Endothelial cell of umbilical vein (primary cell): ENCODE results near the gene TM9SF3. TPM values are rescaled to one million over a fixed set of nuclear protein-coding genes. Genes with fewer than 3 reads are reported as not detected.

Experiments used
- BruUV-seq: library from RNA; stranded (reverse); fragments of 400-500 nt; replicated peaks from 2 replicates; lab custom pipeline; 2021; lab: Mats Ljungman, UMichigan
- CTCF ChIA-PET: fragments of 300-600, 350-600 bp; sonication (Branson Sonifier 250); formaldehyde crosslinking; loops from one replicate; lab custom pipeline; 2021; ENCODE audit warnings: antibody characterized with exemption, inconsistent platforms; lab: Charles Lee
- POLR2A ChIA-PET: fragments of 300-600, 350-600 bp; sonication (Branson Sonifier 250); formaldehyde crosslinking; loops from one replicate; lab custom pipeline; 2021; ENCODE audit warnings: antibody characterized with exemption, inconsistent platforms; lab: Charles Lee
- DNase-seq: peaks from one replicate; pipeline ENCODE4 v3.0.0-alpha.2; 2011; ENCODE audit warnings: low read depth, low spot score
- FAIRE-seq: peaks from 2 replicates; lab custom pipeline; 2011; peaks lifted over from hg19 to GRCh38; lab: Jason Lieb, UNC
- H2AFZ ChIP-seq: 2 replicates; pipeline ENCODE4 v1.6.0; 2012; ENCODE audit warnings: low read depth, low read length, control low read depth, inconsistent platforms
- H3K27ac ChIP-seq: 2 replicates; pipeline ENCODE4 v1.5.1; 2011; ENCODE audit warnings: low read depth, mild to moderate bottlenecking, control low read depth, low read length, moderate library complexity; ENCODE audit not compliant: insufficient read depth
- H3K27me3 ChIP-seq, 2 experiments: 2 replicates each; pipeline versions ENCODE4 v1.6.0 to v1.6.1; 2011; ENCODE audit warnings: low read length in 2 of 2, mixed read lengths in 1 of 2; ENCODE audit not compliant: control insufficient read depth in 2 of 2, insufficient read depth in 2 of 2
- H3K36me3 ChIP-seq, 2 experiments: 2 replicates in 1 of 2; 3 replicates in 1 of 2; pipeline ENCODE4 v1.5.1; 2011; ENCODE audit warnings: low read length in 2 of 2, mild to moderate bottlenecking in 1 of 2, moderate library complexity in 1 of 2; ENCODE audit not compliant: control insufficient read depth in 2 of 2, insufficient read depth in 2 of 2; ENCODE audit errors: extremely low read depth in 1 of 2
- H3K4me1 ChIP-seq: 3 replicates; pipeline ENCODE4 v1.5.1; 2011; ENCODE audit warnings: mild to moderate bottlenecking, low read length; ENCODE audit not compliant: control insufficient read depth, insufficient read depth; ENCODE audit errors: extremely low read depth
- H3K4me2 ChIP-seq: 2 replicates; pipeline ENCODE4 v1.6.1; 2011; ENCODE audit warnings: low read length, control low read depth, mixed read lengths; ENCODE audit not compliant: insufficient read depth
- H3K4me3 ChIP-seq, 3 experiments: fragments of 200-600 bp in 1 of 3; sonication (generic), shearing (Covaris generic) in 1 of 3; replicated peaks in 1 of 3; 2 replicates each; pipeline ENCODE4 v1.5.1; 2011 to 2016; ENCODE audit warnings: control low read depth in 3 of 3, low read length in 3 of 3, mild to moderate bottlenecking in 2 of 3, inconsistent platforms in 1 of 3, low read depth in 1 of 3, moderate library complexity in 1 of 3; ENCODE audit not compliant: insufficient read depth in 1 of 3
- H3K79me2 ChIP-seq: 2 replicates; pipeline ENCODE4 v1.6.0; 2012; ENCODE audit warnings: low read length, inconsistent platforms; ENCODE audit not compliant: control insufficient read depth, insufficient read depth
- H3K9ac ChIP-seq: replicated peaks from 2 replicates; pipeline ENCODE3; 2011; ENCODE audit warnings: low read length, control low read depth; ENCODE audit not compliant: insufficient read depth; ENCODE audit errors: extremely low read depth
- H3K9me1 ChIP-seq: replicated peaks from 3 replicates; pipeline ENCODE4 v1.6.0; 2011; ENCODE audit warnings: mild to moderate bottlenecking, low read length; ENCODE audit not compliant: control insufficient read depth, insufficient read depth; ENCODE audit errors: extremely low read depth
- H3K9me3 ChIP-seq: replicated peaks from 2 replicates; pipeline ENCODE4 v1.5.1; 2012; ENCODE audit warnings: low read length, inconsistent platforms; ENCODE audit not compliant: control insufficient read depth, insufficient read depth
- H4K20me1 ChIP-seq: replicated peaks from 2 replicates; pipeline ENCODE3; 2011; ENCODE audit warnings: mild to moderate bottlenecking, low read length; ENCODE audit not compliant: control insufficient read depth, insufficient read depth; ENCODE audit errors: extremely low read depth
- EZH2 ChIP-seq: IDR thresholded peaks from 2 replicates; pipeline ENCODE4 v1.6.1; 2012; ENCODE audit warnings: borderline replicate concordance, low read depth, mild to moderate bottlenecking, moderate library complexity, low read length, inconsistent platforms; ENCODE audit not compliant: severe bottlenecking
- FOS ChIP-seq: IDR thresholded peaks from 2 replicates; pipeline ENCODE4 v1.6.1; 2011; ENCODE audit warnings: mild to moderate bottlenecking, low read length, moderate library complexity, borderline replicate concordance; ENCODE audit not compliant: insufficient read depth
- GATA2 ChIP-seq: IDR thresholded peaks from 2 replicates; pipeline ENCODE4 v1.7.0; 2011; ENCODE audit warnings: low read depth, mild to moderate bottlenecking, moderate library complexity, mixed read lengths, low read length; ENCODE audit not compliant: insufficient read length, insufficient read depth
- JUN ChIP-seq: IDR thresholded peaks from 2 replicates; pipeline ENCODE4 v1.6.1; 2011; ENCODE audit warnings: borderline replicate concordance, low read depth; ENCODE audit not compliant: insufficient read length, insufficient read depth
- MAX ChIP-seq: IDR thresholded peaks from 2 replicates; pipeline ENCODE4 v1.6.1; 2011; ENCODE audit not compliant: insufficient read depth, insufficient read length
- MYC ChIP-seq: IDR thresholded peaks from one replicate; pipeline ENCODE4 v1.6.1; 2011; ENCODE audit warnings: mild to moderate bottlenecking, low read depth, low read length
- POLR2A ChIP-seq: IDR thresholded peaks from 2 replicates; pipeline ENCODE4 v1.6.1; 2012; ENCODE audit warnings: low read depth, mild to moderate bottlenecking, control low read depth, low read length
- POLR2AphosphoS5 ChIP-seq: IDR thresholded peaks from 2 replicates; pipeline ENCODE4 v1.6.1; 2012; ENCODE audit warnings: low read depth, mild to moderate bottlenecking, control low read depth, low read length, moderate library complexity; ENCODE audit not compliant: insufficient read depth
- dilution Hi-C: fragments of 300-500 bp; cut with MboI; formaldehyde crosslinking; loops from one replicate; pipeline ENCODE4 v1.15.0; 2019; ENCODE audit warnings: low sequenced_read_pairs; ENCODE audit not compliant: extremely low pct_ligation_motif_present
- intact Hi-C: fragments of 100-400 bp; cut with micrococcal nuclease; formaldehyde crosslinking; loops from one replicate; pipeline ENCODE4 v1.10.0; 2022
- polyA plus RNA-seq, 4 experiments: library from polyadenylated mRNA; depleted of rRNA in 3 of 4; stranded (reverse) in 3 of 4; unstranded in 1 of 4; fragments of >200 nt; gene quantifications; 2 replicates each; pipeline versions ENCODE4 v1.2.1 to v1.2.3, GENCODE V29; 2011 to 2012; ENCODE audit warnings: missing spikeins in 1 of 4
- total RNA-seq: library from RNA; stranded (reverse); gene quantifications from 2 replicates; pipeline ENCODE4 v1.2.3, GENCODE V29; 2021
- TF ChIP-seq, protein P1 (sequence below), 2 donors: IDR thresholded peaks; 1 replicate in 1 of 2; 2 replicates in 1 of 2; pipeline ENCODE4 v1.5.1; 2011; ENCODE audit warnings: low read length in 2 of 2, mild to moderate bottlenecking in 2 of 2, moderate library complexity in 2 of 2, control low read depth in 1 of 2, inconsistent platforms in 1 of 2, low read depth in 1 of 2; ENCODE audit not compliant: insufficient read depth in 1 of 2; ENCODE audit errors: extremely low read depth in 1 of 2

TM9SF3 gene
- total and polyA plus RNA-seq, 2 donors (not counting 3 experiments of a cell fraction or from before 2014, with no cell fraction given): 133 to 144 TPM

GRCh38 chr10:96579133-96579532, 7.7 kb downstream of the TM9SF3 start:
- H3K4me3 ChIP-seq: no peak overlapping the region
- TF ChIP-seq EZH2 (no peak), MAX (no peak), POLR2AphosphoS5 (no peak), POLR2A (no peak), JUN (no peak), MYC (no peak), FOS (no peak), GATA2 (no peak)
- TF ChIP-seq, protein P1, sequence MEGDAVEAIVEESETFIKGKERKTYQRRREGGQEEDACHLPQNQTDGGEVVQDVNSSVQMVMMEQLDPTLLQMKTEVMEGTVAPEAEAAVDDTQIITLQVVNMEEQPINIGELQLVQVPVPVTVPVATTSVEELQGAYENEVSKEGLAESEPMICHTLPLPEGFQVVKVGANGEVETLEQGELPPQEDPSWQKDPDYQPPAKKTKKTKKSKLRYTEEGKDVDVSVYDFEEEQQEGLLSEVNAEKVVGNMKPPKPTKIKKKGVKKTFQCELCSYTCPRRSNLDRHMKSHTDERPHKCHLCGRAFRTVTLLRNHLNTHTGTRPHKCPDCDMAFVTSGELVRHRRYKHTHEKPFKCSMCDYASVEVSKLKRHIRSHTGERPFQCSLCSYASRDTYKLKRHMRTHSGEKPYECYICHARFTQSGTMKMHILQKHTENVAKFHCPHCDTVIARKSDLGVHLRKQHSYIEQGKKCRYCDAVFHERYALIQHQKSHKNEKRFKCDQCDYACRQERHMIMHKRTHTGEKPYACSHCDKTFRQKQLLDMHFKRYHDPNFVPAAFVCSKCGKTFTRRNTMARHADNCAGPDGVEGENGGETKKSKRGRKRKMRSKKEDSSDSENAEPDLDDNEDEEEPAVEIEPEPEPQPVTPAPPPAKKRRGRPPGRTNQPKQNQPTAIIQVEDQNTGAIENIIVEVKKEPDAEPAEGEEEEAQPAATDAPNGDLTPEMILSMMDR (IDR thresholded peaks at IDR 0.05; ENCODE audit: extremely low read depth in 1 of 2, insufficient read depth in 1 of 2, low read depth in 1 of 2, low read length in 2 of 2): no peak
- H3K79me2 ChIP-seq: peaks cover 100% of the 10 kb centered on the region
- no TSS peak for BruUV-seq
- FAIRE-seq (no peak), DNase-seq (no peak)
- peaks cover 4% of the 10 kb centered on the region for H3K9me1 ChIP-seq
- no peaks in the 10 kb centered on the region for H3K9me3 ChIP-seq
- H2AFZ ChIP-seq: no peak overlapping the region
- peaks cover 0 to 5% of the 10 kb centered on the region in 2 experiments for H3K36me3 ChIP-seq
- no peak overlapping the region for H3K4me2 ChIP-seq
- intact Hi-C loops: no loop called here
- ChIA-PET POLR2A (no interaction called here), CTCF (no interaction called here)
- H3K4me1 ChIP-seq: peaks cover 27% of the 10 kb centered on the region
- peaks cover 41% of the 10 kb centered on the region for H4K20me1 ChIP-seq
- H3K27ac ChIP-seq: no peak overlapping the region
- no peaks in the 10 kb centered on the region for H3K27me3 ChIP-seq
- no peak overlapping the region for H3K9ac ChIP-seq
- dilution Hi-C loops: no loop called here
